ENCODE measurements around the gene NIPBL.

- TF ChIP-seq, protein P1, sequence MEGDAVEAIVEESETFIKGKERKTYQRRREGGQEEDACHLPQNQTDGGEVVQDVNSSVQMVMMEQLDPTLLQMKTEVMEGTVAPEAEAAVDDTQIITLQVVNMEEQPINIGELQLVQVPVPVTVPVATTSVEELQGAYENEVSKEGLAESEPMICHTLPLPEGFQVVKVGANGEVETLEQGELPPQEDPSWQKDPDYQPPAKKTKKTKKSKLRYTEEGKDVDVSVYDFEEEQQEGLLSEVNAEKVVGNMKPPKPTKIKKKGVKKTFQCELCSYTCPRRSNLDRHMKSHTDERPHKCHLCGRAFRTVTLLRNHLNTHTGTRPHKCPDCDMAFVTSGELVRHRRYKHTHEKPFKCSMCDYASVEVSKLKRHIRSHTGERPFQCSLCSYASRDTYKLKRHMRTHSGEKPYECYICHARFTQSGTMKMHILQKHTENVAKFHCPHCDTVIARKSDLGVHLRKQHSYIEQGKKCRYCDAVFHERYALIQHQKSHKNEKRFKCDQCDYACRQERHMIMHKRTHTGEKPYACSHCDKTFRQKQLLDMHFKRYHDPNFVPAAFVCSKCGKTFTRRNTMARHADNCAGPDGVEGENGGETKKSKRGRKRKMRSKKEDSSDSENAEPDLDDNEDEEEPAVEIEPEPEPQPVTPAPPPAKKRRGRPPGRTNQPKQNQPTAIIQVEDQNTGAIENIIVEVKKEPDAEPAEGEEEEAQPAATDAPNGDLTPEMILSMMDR (IDR thresholded peaks at IDR 0.05) = peak; percentile 39 to 64 (median 52)
- no peak for TF ChIP-seq POLR2AphosphoS5 (IDR thresholded peaks at IDR 0.05)
These were observed 129.5 kb downstream of the NIPBL start for GRCh38 chr5:37005946-37006540.

Data from transverse colon (tissue), 4 donors.